NCI-H2107 (cell line): ENCODE measurements around the gene ZC2HC1C.
"Not testable (repeated sequence)": the region's sequence is repeated elsewhere in the genome, so short reads cannot be mapped to it uniquely, and the experiment has no call there.

Source experiments
- DNase-seq: peaks from one replicate; lab custom pipeline; 2025; lab: John Stamatoyannopoulos, UW

Gene ZC2HC1C

DNA sequence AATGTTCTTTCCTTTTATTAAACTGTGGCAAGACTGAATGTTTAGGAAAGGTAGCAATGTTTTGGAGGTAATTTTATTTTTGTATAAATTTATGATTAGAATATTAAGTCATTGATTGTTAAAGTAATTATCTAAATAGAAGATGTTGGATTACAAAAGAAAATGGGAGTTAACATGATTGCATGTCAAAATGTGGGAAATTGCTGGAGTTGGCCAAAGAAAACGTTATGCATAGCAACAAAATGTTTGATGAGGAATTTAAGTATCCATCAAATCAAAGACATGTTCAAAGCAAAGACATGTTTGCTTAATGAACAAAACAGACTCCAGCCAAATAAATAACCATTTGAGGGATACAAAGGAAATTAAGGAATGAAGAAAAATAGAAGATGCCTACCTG lies 15.0 kb upstream of the ZC2HC1C start:
- DNase-seq = no peak

GRCh38 chr14:75059642-75060041 lies 9.8 kb upstream of the ZC2HC1C start:
- DNase-seq = no peak

DNA sequence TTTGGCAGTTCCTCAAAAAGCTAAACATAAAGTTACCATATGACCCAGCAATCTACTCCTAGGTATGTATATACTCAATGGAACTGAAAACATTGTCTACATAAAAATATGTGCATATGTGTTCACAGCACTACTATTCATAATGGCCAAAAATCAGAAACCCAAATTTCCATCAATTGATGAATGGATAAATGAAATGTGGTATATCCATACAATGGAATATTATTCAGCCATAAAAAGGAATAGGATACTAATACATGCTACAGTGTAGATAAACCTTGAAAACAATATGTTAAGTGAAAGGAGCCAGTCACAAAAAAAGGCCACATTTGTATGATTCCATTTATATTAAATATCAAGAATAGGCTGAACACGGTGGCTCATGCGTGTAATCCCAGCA lies 9.0 kb upstream of the ZC2HC1C start:
- DNase-seq = no peak

GRCh38 chr14:75063013-75063412 lies 6.4 kb upstream of the ZC2HC1C start:
- no peak for DNase-seq

DNA sequence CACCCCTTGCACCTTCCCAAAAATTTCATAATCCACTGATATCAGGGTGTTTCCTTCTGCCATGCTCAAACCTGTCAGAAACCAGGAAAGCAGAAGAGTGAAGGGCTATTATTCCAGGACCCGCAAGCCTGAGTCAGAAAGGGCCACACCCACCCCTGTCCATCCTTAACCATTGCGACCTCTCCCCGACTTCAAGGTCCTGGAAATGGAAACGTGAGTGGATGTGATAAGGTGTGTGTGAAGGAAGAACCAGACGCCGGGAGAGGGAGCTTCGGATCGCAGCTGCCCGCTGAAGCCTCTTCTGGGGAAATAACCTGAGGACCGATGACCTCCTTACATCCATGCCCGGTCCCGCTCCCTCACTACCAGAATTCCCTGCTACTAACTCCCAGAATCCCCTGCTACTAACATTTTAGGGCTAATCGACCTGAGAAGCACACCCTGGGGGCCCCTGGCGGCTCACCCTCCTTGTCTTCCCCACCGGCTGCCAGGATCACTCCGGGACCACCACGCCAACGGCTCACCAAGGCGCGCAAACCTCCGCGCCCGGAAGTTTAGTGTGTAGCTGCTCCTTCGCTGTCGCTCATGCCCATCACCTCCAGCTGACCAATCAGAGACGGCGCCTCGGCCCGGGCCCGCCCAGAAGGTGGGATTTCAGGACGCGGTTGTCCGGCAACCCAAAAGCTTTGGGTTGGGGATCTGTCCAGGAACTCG lies 5.8 kb upstream of the ZC2HC1C start, which contains the start of gene ACYP1:
TSS of gene ACYP1 (minus strand) at position 534 of the 714 bp plus-strand sequence. CDS start at position 63, 471 bp downstream.
- DNase-seq = peak; percentile 93

GRCh38 chr14:75064205-75064567 lies 5.3 kb upstream of the ZC2HC1C start:
- DNase-seq = no peak

DNA sequence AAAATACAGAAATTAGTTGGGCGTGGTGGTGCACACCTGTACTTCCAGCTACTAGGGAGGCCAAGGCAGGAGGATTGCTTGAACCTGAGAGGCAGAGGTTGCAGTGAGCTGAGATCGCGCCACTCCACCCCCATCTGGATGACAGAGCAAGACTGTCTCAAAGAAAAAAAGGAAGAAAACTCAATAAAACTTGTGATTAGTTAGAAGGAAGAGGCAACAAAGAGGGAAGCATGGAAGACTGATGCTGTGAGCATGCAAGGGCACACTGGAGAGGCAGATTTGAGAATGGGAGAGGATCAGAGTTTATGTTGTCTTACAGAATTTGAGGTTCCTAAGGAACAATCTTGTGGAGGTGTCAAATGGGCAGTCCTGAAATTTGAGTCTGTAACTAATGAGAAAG lies 2.8 kb upstream of the ZC2HC1C start:
- no peak for DNase-seq

DNA sequence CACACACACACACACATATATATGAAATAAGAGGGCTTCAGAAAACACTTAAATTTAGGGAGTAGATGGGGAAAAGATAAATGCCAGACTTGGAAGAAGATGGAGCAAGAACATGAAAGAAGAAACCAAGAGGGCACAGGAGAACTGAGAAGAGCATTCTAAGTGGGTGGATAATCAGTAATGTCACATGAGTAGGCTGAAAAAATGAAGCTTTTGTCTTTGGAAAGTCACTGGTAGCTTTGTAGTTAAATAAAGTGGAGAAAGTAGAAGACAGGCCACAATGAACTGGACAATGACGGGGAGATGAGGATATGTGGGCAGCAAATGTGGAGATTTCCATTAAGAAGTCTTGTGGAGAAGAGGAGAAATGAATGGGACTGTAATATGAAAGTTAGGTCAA lies 2.2 kb upstream of the ZC2HC1C start:
- DNase-seq = no peak

DNA sequence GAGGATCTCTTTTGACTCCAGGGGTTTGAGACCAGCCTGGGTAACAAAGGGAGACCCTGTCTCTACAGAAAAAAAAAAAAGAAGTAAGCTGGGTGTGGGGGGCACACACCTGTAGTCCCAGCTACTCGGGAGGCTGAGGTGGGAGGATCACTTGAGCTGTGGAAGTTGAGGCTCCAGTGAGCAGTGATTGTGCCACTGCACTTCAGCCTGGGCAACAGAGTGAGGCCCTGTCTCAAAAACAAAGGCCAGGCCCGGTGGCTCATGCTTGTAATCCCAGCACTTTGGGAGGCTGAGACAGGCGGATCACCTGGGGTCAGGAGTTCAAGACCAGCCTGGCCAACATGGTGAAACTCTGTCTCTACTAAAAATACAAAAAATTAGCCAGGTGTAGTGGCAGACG lies 1.7 kb upstream of the ZC2HC1C start:
- DNase-seq = not testable (repeated sequence)

GRCh38 chr14:75068294-75069120 lies 934 bp upstream of the ZC2HC1C start:
- no peak for DNase-seq

GRCh38 chr14:75069811-75070145 lies 337 bp downstream of the ZC2HC1C start:
- peak; percentile 95 for DNase-seq

DNA sequence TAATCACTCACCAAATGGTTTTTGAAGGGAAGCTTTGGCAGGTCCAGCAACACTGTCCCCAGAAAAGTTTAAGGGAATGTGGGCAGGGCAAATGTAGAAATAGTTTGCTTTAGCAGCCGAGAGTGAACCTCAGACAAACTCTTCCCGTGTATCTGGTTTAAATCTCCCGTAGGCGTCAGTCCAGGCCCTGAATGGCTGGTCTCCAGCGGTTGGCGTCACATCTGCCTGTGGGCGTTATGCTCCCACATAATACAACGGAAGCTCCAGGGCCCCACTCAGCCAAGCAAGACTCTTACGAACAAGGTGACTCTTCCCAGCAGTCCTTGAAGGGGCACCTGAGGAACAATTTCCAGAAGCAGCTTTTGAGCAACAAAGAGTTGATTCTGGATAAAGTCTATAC lies 942 bp downstream of the ZC2HC1C start:
- no peak for DNase-seq

DNA sequence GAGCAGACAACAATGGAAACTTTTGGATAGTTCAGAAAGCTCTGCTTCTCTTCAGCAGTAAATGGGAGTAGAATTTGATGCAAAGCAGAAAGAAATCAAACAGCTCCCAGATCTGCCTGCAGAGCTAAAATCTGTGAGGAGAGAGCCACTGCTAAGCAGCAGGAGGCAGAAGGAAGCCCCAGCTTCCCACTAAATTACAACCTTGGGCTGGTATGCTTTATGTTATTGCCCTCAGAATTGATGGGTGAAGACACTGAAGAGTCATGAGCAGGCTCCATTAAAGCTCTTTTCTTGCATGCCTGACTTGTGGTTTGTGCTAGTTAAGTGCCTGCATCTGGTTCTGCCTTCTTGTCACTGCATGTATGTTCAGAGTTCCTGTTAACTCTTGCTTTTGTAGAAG lies 8.4 kb downstream of the ZC2HC1C start:
- no peak for DNase-seq

GRCh38 chr14:75079521-75079920 lies 10.1 kb downstream of the ZC2HC1C start:
- DNase-seq = no peak

GRCh38 chr14:75081660-75082229 lies 12.3 kb downstream of the ZC2HC1C start:
- DNase-seq = no peak

GRCh38 chr14:75083271-75083670 lies 13.8 kb downstream of the ZC2HC1C start:
- DNase-seq = no peak

- no peak for DNase-seq
Observed at GRCh38 chr14:75084513-75084912, 15.1 kb downstream of the ZC2HC1C start.

GRCh38 chr14:75088153-75088552 lies 18.7 kb downstream of the ZC2HC1C start:
- no peak for DNase-seq

GRCh38 chr14:75088566-75089373 lies 19.3 kb downstream of the ZC2HC1C start:
- peak; percentile 59 for DNase-seq

GRCh38 chr14:75090353-75090752 lies 20.9 kb downstream of the ZC2HC1C start:
- no peak for DNase-seq

GRCh38 chr14:75091251-75091650 lies 21.8 kb downstream of the ZC2HC1C start:
- no peak for DNase-seq

DNA sequence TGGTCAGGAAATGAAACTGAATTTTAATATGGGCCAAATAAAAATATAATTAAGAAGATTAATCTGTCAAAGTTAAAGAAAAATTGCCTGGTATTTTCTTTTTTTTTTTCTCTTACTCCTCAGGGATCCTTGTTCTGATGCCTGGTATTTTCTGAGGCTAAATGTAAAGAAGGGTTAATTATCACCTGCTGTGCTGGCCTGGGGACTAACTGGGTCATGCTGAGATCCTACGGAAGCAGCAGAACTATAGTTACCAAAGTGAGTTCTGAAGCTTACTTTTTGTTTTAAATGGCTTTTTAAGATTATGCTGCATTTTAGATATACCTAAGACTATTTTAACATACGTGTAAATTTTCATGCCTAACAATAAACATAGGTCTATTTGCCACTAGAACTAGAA lies 23.3 kb downstream of the ZC2HC1C start:
- no peak for DNase-seq
